H9 (cell line): ENCODE data around the gene MYBPC3. TPM values are rescaled to one million over a fixed set of nuclear protein-coding genes. Genes with fewer than 3 reads are reported as not detected.

Experiments used
- DNase-seq: peaks from one replicate; pipeline ENCODE4 v3.0.0-alpha.2; 2017
- H2AFZ ChIP-seq: one replicate; pipeline ENCODE4 v1.6.1; 2013; ENCODE audit warnings: mild to moderate bottlenecking, low read length, control low read depth, moderate library complexity
- H2AK5ac ChIP-seq: 2 replicates; pipeline ENCODE4 v1.6.1; 2013; ENCODE audit warnings: low read length, control low read depth, mixed read lengths; ENCODE audit not compliant: insufficient read length
- H2BK120ac ChIP-seq: one replicate; pipeline ENCODE4 v1.6.1; 2013; ENCODE audit warnings: low read depth, mild to moderate bottlenecking, low read length, control low read depth, inconsistent platforms; ENCODE audit not compliant: poor library complexity, severe bottlenecking
- H2BK12ac ChIP-seq: 2 replicates; pipeline ENCODE4 v1.6.1; 2013; ENCODE audit warnings: low read length, control low read depth, mixed read lengths, low read depth; ENCODE audit not compliant: insufficient read length
- H2BK15ac ChIP-seq: 2 replicates; pipeline ENCODE4 v1.6.1; 2013; ENCODE audit warnings: low read depth, low read length, control low read depth
- H2BK20ac ChIP-seq: one replicate; pipeline ENCODE4 v1.6.1; 2013; ENCODE audit warnings: low read depth, mild to moderate bottlenecking, low read length, control low read depth, inconsistent platforms; ENCODE audit not compliant: poor library complexity, severe bottlenecking
- H2BK5ac ChIP-seq: 2 replicates; pipeline ENCODE4 v1.6.1; 2013; ENCODE audit warnings: low read length, control low read depth, mixed read lengths; ENCODE audit not compliant: insufficient read length
- H3K14ac ChIP-seq: 2 replicates; pipeline ENCODE4 v1.6.1; 2013; ENCODE audit warnings: low read length, control low read depth; ENCODE audit not compliant: insufficient read depth
- H3K18ac ChIP-seq: 2 replicates; pipeline ENCODE4 v1.6.1; 2013; ENCODE audit warnings: low read depth, mild to moderate bottlenecking, mixed read lengths, low read length, control low read depth; ENCODE audit not compliant: insufficient read length
- H3K23ac ChIP-seq: 2 replicates; pipeline ENCODE4 v1.6.1; 2013; ENCODE audit warnings: low read length, control low read depth, mixed read lengths, low read depth; ENCODE audit not compliant: insufficient read length
- H3K23me2 ChIP-seq: 2 replicates; pipeline ENCODE4 v1.6.1; 2013; ENCODE audit warnings: low read depth, mild to moderate bottlenecking, mixed read lengths, low read length, control low read depth; ENCODE audit not compliant: insufficient read length, poor library complexity, severe bottlenecking
- H3K27ac ChIP-seq: 2 replicates; pipeline ENCODE4 v1.5.1; 2013; ENCODE audit warnings: low read length, control low read depth, mixed read lengths, low read depth; ENCODE audit not compliant: insufficient read length
- H3K27me3 ChIP-seq: 2 replicates; pipeline ENCODE4 v1.6.1; 2013; ENCODE audit warnings: low read length, control low read depth, inconsistent platforms; ENCODE audit not compliant: insufficient read depth
- H3K4ac ChIP-seq: 2 replicates; pipeline ENCODE4 v1.6.1; 2013; ENCODE audit warnings: low read depth, mild to moderate bottlenecking, control low read depth, inconsistent platforms, low read length, moderate library complexity
- H3K4me1 ChIP-seq: 2 replicates; pipeline ENCODE4 v1.6.1; 2013; ENCODE audit warnings: low read length, control low read depth, inconsistent platforms; ENCODE audit not compliant: insufficient read depth
- H3K4me2 ChIP-seq: 2 replicates; pipeline ENCODE4 v1.6.1; 2013; ENCODE audit warnings: low read length, control low read depth, mixed read lengths; ENCODE audit not compliant: insufficient read length, insufficient read depth
- H3K56ac ChIP-seq: 2 replicates; pipeline ENCODE4 v1.6.1; 2013; ENCODE audit warnings: low read depth, mild to moderate bottlenecking, mixed read lengths, low read length, control low read depth; ENCODE audit not compliant: insufficient read length
- H3K79me1 ChIP-seq: 2 replicates; pipeline ENCODE4 v1.6.1; 2013; ENCODE audit warnings: low read depth, mild to moderate bottlenecking, moderate library complexity, low read length, control low read depth, inconsistent platforms; ENCODE audit not compliant: insufficient read depth, poor library complexity, severe bottlenecking
- H3K79me2 ChIP-seq: 2 replicates; pipeline ENCODE4 v1.6.1; 2013; ENCODE audit warnings: low read length, control low read depth, inconsistent platforms; ENCODE audit not compliant: insufficient read depth
- H3K9ac ChIP-seq: 2 replicates; pipeline ENCODE4 v1.6.1; 2013; ENCODE audit warnings: low read length, control low read depth, mixed read lengths; ENCODE audit not compliant: insufficient read length; ENCODE audit errors: extremely low read depth
- H3K9me3 ChIP-seq: one replicate; pipeline ENCODE4 v1.6.1; 2013; ENCODE audit warnings: low read depth, low read length, inconsistent platforms; ENCODE audit not compliant: control insufficient read depth
- H3T11ph ChIP-seq: one replicate; pipeline ENCODE4 v1.6.1; 2013; ENCODE audit warnings: mild to moderate bottlenecking, low read length, control low read depth, inconsistent platforms
- H4K20me1 ChIP-seq: one replicate; pipeline ENCODE4 v1.6.1; 2013; ENCODE audit not compliant: control insufficient read depth, insufficient read length, insufficient read depth
- H4K5ac ChIP-seq: 2 replicates; pipeline ENCODE4 v1.6.1; 2013; ENCODE audit warnings: low read depth, mild to moderate bottlenecking, mixed read lengths, low read length, control low read depth; ENCODE audit not compliant: insufficient read length
- H4K8ac ChIP-seq: replicated peaks from 2 replicates; pipeline ENCODE4 v1.6.1; 2013; ENCODE audit warnings: low read length, control low read depth, mixed read lengths, low read depth; ENCODE audit not compliant: insufficient read length
- H4K91ac ChIP-seq: 2 replicates; pipeline ENCODE4 v1.6.1; 2013; ENCODE audit warnings: low read depth, mild to moderate bottlenecking, moderate library complexity, mixed read lengths, low read length, control low read depth; ENCODE audit not compliant: insufficient read length
- H3K27ac Mint-ChIP-seq, 3 experiments: 2 replicates in 2 of 3; 3 replicates in 1 of 3; pipeline ENCODE4 v1.8.0; 2020 to 2021; ENCODE audit warnings: mixed read lengths in 3 of 3, mild to moderate bottlenecking in 1 of 3, moderate library complexity in 1 of 3
- H3K27me3 Mint-ChIP-seq: 2 replicates; pipeline ENCODE4 v1.8.0; 2021; ENCODE audit warnings: low read depth, mild to moderate bottlenecking, moderate library complexity, mixed read lengths
- H3K36me3 Mint-ChIP-seq, 3 experiments: 2 replicates in 2 of 3; 3 replicates in 1 of 3; pipeline ENCODE4 v1.8.0; 2020 to 2021; ENCODE audit warnings: low read depth in 3 of 3, mixed read lengths in 3 of 3; ENCODE audit not compliant: insufficient read depth in 1 of 3
- H3K4me1 Mint-ChIP-seq, 2 experiments: 2 replicates each; pipeline ENCODE4 v1.8.0; 2020; ENCODE audit warnings: mixed read lengths in 2 of 2
- H3K4me3 Mint-ChIP-seq, 2 experiments: 2 replicates in 1 of 2; 3 replicates in 1 of 2; pipeline ENCODE4 v1.8.0; 2020 to 2021; ENCODE audit warnings: mild to moderate bottlenecking in 2 of 2, mixed read lengths in 2 of 2, moderate library complexity in 1 of 2
- H3K9me3 Mint-ChIP-seq, 2 experiments: 2 replicates in 1 of 2; 3 replicates in 1 of 2; pipeline ENCODE4 v1.8.0; 2020; ENCODE audit warnings: mild to moderate bottlenecking in 2 of 2, mixed read lengths in 2 of 2, moderate library complexity in 1 of 2
- CTCF ChIP-seq: fragments of 200-600 bp; sonication (generic); conservative IDR thresholded peaks from 3 replicates; pipeline ENCODE4 v1.8.0; 2021; ENCODE audit warnings: antibody characterized with exemption, mild to moderate bottlenecking
- WGBS: extraction: QIAGEN DNeasy Blood & Tissue Kit; methylation state at CpG from one replicate; pipeline ENCODE4 v1.1.7; 2013; ENCODE audit warnings: missing lambda C conversion rate, low lambda C conversion rate, mixed read lengths; ENCODE audit not compliant: insufficient read length; ENCODE audit errors: extremely low coverage; 5-methylcytosine and 5-hydroxymethylcytosine counted together
- total RNA-seq: library from RNA; stranded (reverse); gene quantifications from 2 replicates; pipeline ENCODE4 v1.2.1, GENCODE V29; 2021

The MYBPC3 gene
- total RNA-seq, 1 experiment from 2014 or later: not detected

DNA sequence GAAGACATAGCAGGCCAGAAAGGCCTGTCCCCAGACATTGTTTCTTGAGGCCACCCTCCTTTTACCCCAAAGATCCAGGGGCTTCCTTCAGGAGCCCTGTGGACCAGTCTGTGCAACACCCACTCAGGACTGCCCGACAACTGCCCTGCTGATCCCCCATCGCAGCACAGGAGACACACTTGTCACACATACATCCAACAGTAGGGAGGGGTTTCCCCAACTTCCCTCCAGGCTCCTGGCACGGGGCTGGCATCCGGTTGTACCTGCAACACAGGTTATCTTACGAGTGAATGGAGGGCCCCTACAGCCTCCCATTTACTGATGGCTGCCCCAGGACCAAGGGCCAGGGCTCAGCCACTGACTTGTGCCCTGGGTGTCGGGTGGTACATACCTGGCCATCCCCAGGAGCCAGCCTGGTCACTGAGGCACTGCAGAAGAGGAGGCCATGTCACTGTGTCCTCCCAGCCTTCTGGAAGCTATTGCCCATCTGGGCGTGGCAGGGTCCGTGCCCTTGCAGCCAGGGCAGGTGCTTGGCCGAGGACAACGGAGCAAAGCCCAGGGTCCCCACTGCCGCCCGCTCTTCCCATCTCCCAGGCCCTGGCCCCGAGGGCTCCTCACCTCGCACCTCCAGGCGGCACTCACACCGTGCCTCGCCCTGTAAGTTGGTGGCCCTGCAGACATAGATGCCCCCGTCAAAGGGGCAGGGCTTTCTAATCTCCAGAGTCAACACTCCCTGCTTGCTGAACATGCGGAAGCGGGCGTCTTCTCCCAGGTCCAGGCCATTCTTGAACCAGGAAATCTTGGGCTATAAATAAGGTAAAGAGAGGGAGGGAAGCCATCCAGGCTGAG is 20.8 kb downstream of the MYBPC3 start:
- Histone ChIP-seq H3K56ac (no peak overlapping the region), H3K4me2 (no peak overlapping the region), H4K8ac (no peak overlapping the region), H2BK120ac (no peak overlapping the region), H2BK20ac (no peak overlapping the region), H2AK5ac (no peak overlapping the region), H3T11ph (no peak overlapping the region), H3K79me2 (no peaks in the 10 kb centered on the region), H2BK12ac (no peak overlapping the region), H3K79me1 (no peaks in the 10 kb centered on the region), H4K5ac (no peak overlapping the region), H3K4ac (no peak overlapping the region), H3K23me2 (no peaks in the 10 kb centered on the region), H4K91ac (no peak overlapping the region), H3K14ac (no peak overlapping the region), H3K23ac (no peak overlapping the region), H2BK5ac (no peak overlapping the region), H3K9me3 (no peaks in the 10 kb centered on the region), H3K9ac (no peak overlapping the region), H2AFZ (no peak overlapping the region), H2BK15ac (no peak overlapping the region), H3K27ac (no peak overlapping the region), H4K20me1 (no peaks in the 10 kb centered on the region), H3K27me3 (no peaks in the 10 kb centered on the region), H3K18ac (no peak overlapping the region), H3K4me1 (no peaks in the 10 kb centered on the region)
- no peak for DNase-seq
- no peak for TF ChIP-seq CTCF
- peak overlapping the region in 2 of 3 experiments; percentile 53 to 66; a peak in 4 of 7 replicates for H3K27ac Mint-ChIP-seq
- no peak overlapping the region; a peak in 1 of 5 replicates for H3K4me3 Mint-ChIP-seq
- H3K9me3 Mint-ChIP-seq: no peaks in the 10 kb centered on the region
- no peaks in the 10 kb centered on the region for H3K4me1 Mint-ChIP-seq
- no peaks in the 10 kb centered on the region for H3K27me3 Mint-ChIP-seq
- H3K36me3 Mint-ChIP-seq: peaks cover 3 to 27% (median 18%) of the 10 kb centered on the region in 3 experiments; a peak in 5 of 7 replicates
- WGBS: no CpG with 5 or more reads among the region's 21 CpGs
